ENCODE data around the gene GCH1.

DNA sequence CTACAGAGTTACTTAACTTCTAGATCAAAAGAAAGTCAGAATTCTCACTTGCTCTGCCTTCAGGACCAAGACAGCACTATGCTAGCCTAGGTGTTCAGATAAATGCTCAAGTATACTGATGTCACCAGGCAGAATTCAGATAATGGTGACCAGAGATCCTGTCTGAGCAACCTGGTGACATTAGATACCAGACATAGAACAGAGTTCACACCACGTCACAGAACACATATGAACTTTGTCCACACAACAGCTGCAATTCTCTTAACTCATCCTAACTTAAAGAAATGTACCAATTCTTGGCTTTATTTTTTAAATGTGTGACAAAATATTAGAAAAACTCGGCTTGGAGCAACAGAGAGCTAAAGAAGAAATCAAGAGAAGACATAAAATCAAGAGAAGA lies 58.1 kb downstream of the GCH1 start:
- TF ChIP-seq POLR2A (IDR thresholded peaks at IDR 0.05), result no peak
- TF ChIP-seq, protein P1, sequence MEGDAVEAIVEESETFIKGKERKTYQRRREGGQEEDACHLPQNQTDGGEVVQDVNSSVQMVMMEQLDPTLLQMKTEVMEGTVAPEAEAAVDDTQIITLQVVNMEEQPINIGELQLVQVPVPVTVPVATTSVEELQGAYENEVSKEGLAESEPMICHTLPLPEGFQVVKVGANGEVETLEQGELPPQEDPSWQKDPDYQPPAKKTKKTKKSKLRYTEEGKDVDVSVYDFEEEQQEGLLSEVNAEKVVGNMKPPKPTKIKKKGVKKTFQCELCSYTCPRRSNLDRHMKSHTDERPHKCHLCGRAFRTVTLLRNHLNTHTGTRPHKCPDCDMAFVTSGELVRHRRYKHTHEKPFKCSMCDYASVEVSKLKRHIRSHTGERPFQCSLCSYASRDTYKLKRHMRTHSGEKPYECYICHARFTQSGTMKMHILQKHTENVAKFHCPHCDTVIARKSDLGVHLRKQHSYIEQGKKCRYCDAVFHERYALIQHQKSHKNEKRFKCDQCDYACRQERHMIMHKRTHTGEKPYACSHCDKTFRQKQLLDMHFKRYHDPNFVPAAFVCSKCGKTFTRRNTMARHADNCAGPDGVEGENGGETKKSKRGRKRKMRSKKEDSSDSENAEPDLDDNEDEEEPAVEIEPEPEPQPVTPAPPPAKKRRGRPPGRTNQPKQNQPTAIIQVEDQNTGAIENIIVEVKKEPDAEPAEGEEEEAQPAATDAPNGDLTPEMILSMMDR (IDR thresholded peaks at IDR 0.05), result no peak

Measured in lower leg skin (tissue), 3 donors.